Suprapubic skin (tissue), 4 donors: ENCODE data around the gene SETD3.

Source experiments
- POLR2A ChIP-seq, 2 donors: fragments of 450-650 bp; IDR thresholded peaks; one replicate each; pipeline ENCODE4 v1.6.1; 2017; ENCODE audit warnings: antibody characterized with exemption in 2 of 2, mild to moderate bottlenecking in 2 of 2, moderate library complexity in 2 of 2
- POLR2AphosphoS5 ChIP-seq, 3 donors: sonication (generic); formaldehyde crosslinking; IDR thresholded peaks; one replicate each; pipeline ENCODE4 v1.6.1; 2017; ENCODE audit warnings: antibody characterized with exemption in 3 of 3
- TF ChIP-seq, protein P1 (sequence below), 2 donors: fragments of 200-600 bp in 1 of 2; fragments of 450-650 bp in 1 of 2; sonication (generic) in 1 of 2; IDR thresholded peaks; one replicate each; pipeline ENCODE4 v1.5.1; 2016 to 2019; ENCODE audit warnings: antibody characterized with exemption in 2 of 2, mild to moderate bottlenecking in 1 of 2, moderate library complexity in 1 of 2

DNA sequence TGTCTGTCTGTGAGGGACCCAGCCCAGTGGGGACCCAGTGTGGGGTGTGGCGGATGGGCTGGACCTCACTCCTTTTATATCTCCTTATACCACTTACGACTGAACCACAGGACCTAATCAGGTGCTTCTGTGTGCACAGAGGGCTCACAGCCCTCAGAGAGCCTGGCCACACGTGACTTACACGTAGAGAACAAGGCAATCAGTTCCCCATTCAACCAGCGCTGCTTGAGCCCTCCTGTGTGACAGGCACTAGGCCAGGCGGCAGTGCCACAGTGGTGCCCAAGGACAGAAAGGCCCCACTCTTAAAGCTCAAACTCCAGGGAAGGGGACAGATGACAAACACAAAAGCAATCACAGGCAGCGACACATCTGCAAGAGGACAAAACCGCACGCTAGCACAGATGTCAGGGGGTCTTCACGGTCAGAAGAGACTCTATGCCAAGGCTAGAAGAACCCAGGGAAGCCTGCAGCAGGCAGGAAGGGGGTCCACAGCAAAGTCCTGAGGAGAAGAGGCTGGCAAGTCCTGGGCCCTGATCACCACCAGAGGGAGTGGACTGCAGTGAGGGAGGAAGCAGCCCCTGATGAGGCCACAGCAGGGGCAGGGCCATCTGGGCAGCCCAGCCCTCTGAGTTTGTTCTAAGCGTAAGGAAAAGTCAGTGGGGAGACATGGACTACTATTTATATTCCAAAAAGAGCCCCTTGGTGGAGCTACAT lies 39.3 kb downstream of the SETD3 start:
- no peak for TF ChIP-seq POLR2AphosphoS5 (IDR thresholded peaks at IDR 0.05)
- TF ChIP-seq, protein P1, sequence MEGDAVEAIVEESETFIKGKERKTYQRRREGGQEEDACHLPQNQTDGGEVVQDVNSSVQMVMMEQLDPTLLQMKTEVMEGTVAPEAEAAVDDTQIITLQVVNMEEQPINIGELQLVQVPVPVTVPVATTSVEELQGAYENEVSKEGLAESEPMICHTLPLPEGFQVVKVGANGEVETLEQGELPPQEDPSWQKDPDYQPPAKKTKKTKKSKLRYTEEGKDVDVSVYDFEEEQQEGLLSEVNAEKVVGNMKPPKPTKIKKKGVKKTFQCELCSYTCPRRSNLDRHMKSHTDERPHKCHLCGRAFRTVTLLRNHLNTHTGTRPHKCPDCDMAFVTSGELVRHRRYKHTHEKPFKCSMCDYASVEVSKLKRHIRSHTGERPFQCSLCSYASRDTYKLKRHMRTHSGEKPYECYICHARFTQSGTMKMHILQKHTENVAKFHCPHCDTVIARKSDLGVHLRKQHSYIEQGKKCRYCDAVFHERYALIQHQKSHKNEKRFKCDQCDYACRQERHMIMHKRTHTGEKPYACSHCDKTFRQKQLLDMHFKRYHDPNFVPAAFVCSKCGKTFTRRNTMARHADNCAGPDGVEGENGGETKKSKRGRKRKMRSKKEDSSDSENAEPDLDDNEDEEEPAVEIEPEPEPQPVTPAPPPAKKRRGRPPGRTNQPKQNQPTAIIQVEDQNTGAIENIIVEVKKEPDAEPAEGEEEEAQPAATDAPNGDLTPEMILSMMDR (IDR thresholded peaks at IDR 0.05): no peak
- no peak for TF ChIP-seq POLR2A (IDR thresholded peaks at IDR 0.05)
